Thymus (tissue), 11 donors: ENCODE data around the gene CSTF1. TPM values are rescaled to one million over a fixed set of nuclear protein-coding genes. Genes with fewer than 3 reads are reported as not detected.

ENCODE experiments used
- DNase-seq, 9 donors: peaks; one replicate each; pipeline ENCODE4 v3.0.0-alpha.2; 2013; ENCODE audit warnings: low spot score in 9 of 9, low read depth in 6 of 9, missing footprints in 1 of 9
- H3K27ac ChIP-seq, 2 donors: one replicate each; pipeline ENCODE4 v1.5.1; 2013; ENCODE audit warnings: control low read depth in 1 of 2, low read depth in 1 of 2, low read length in 1 of 2, mild to moderate bottlenecking in 1 of 2, moderate library complexity in 1 of 2
- H3K27me3 ChIP-seq, 2 donors: one replicate each; pipeline ENCODE4 v1.5.1; 2013; ENCODE audit warnings: low read length in 1 of 2; ENCODE audit not compliant: control insufficient read depth in 2 of 2, insufficient read depth in 1 of 2
- H3K36me3 ChIP-seq, 2 donors: one replicate each; pipeline ENCODE4 v1.5.1; 2013; ENCODE audit warnings: low read length in 1 of 2, mild to moderate bottlenecking in 1 of 2, moderate library complexity in 1 of 2; ENCODE audit not compliant: control insufficient read depth in 2 of 2, insufficient read depth in 2 of 2
- H3K4me1 ChIP-seq, 2 donors: one replicate each; pipeline ENCODE4 v1.5.1; 2013; ENCODE audit warnings: low read length in 2 of 2; ENCODE audit not compliant: control insufficient read depth in 2 of 2, insufficient read depth in 2 of 2
- H3K4me3 ChIP-seq, 2 donors: one replicate each; pipeline ENCODE4 v1.5.1; 2013; ENCODE audit warnings: low read length in 2 of 2, control low read depth in 1 of 2, mild to moderate bottlenecking in 1 of 2
- H3K9me3 ChIP-seq, 2 donors: one replicate each; pipeline ENCODE4 v1.5.1; 2013; ENCODE audit warnings: low read length in 1 of 2, mild to moderate bottlenecking in 1 of 2; ENCODE audit not compliant: control insufficient read depth in 2 of 2, insufficient read depth in 1 of 2
- WGBS: extraction: QIAGEN DNeasy Blood & Tissue Kit; methylation state at CpG from one replicate; pipeline ENCODE4 v1.1.7; 2013; 5-methylcytosine and 5-hydroxymethylcytosine counted together
- polyA plus RNA-seq: library from polyadenylated mRNA; stranded (reverse); fragments of 200-250 nt; gene quantifications from one replicate; pipeline ENCODE4 v1.2.3, GENCODE V29; 2013
- total RNA-seq: library from RNA; stranded (reverse); fragments of 120-200 nt; gene quantifications from one replicate; pipeline ENCODE4 v1.2.4, GENCODE V29; 2013
- donor health status: healthy.

Gene CSTF1
- total and polyA plus RNA-seq, 2 donors, result 16.0 to 35.0 TPM

GRCh38 chr20:56361900-56362299, 30.5 kb upstream of the CSTF1 start:
- H3K27ac ChIP-seq, result no peak overlapping the region
- H3K4me1 ChIP-seq, result peaks cover 0 to 8% of the 10 kb centered on the region in 2 donors
- H3K4me3 ChIP-seq, result no peak overlapping the region
- peaks cover 0 to 8% of the 10 kb centered on the region in 2 donors for H3K27me3 ChIP-seq
- no peaks in the 10 kb centered on the region for H3K36me3 ChIP-seq
- no peaks in the 10 kb centered on the region for H3K9me3 ChIP-seq
- DNase-seq, result no peak
- 89% methylated on average over 8 of the region's 8 CpGs for WGBS

GRCh38 chr20:56362833-56363413, 29.5 kb upstream of the CSTF1 start:
- peaks cover 1 to 5% of the 10 kb centered on the region in 2 donors for H3K36me3 ChIP-seq
- DNase-seq, result no peak
- peaks cover 0 to 8% of the 10 kb centered on the region in 2 donors for H3K27me3 ChIP-seq
- 50% methylated on average over 8 of the region's 8 CpGs for WGBS
- no peak overlapping the region for H3K27ac ChIP-seq
- H3K4me3 ChIP-seq, result no peak overlapping the region
- H3K4me1 ChIP-seq, result peaks cover 0 to 8% of the 10 kb centered on the region in 2 donors
- no peaks in the 10 kb centered on the region for H3K9me3 ChIP-seq

GRCh38 chr20:56363491-56363890, 29.0 kb upstream of the CSTF1 start:
- H3K4me3 ChIP-seq, result no peak overlapping the region
- H3K36me3 ChIP-seq, result peaks cover 3 to 5% of the 10 kb centered on the region in 2 donors
- DNase-seq, result no peak
- peaks cover 0 to 8% of the 10 kb centered on the region in 2 donors for H3K27me3 ChIP-seq
- 94% methylated on average over 6 of the region's 6 CpGs for WGBS
- H3K4me1 ChIP-seq, result peaks cover 0 to 5% of the 10 kb centered on the region in 2 donors
- no peaks in the 10 kb centered on the region for H3K9me3 ChIP-seq
- H3K27ac ChIP-seq, result no peak overlapping the region

- peaks cover 34 to 38% of the 10 kb centered on the region in 2 donors for H3K36me3 ChIP-seq
- H3K27me3 ChIP-seq, result no peaks in the 10 kb centered on the region
- no peaks in the 10 kb centered on the region for H3K4me1 ChIP-seq
- no peak for DNase-seq
- 97% methylated on average over 6 of the region's 6 CpGs for WGBS
- no peak overlapping the region for H3K4me3 ChIP-seq
- no peaks in the 10 kb centered on the region for H3K9me3 ChIP-seq
- no peak overlapping the region for H3K27ac ChIP-seq
Observed at GRCh38 chr20:56368351-56369134, 23.9 kb upstream of the CSTF1 start.

GRCh38 chr20:56369179-56369578, 23.3 kb upstream of the CSTF1 start:
- Histone ChIP-seq H3K27ac (no peak overlapping the region), H3K27me3 (no peaks in the 10 kb centered on the region), H3K36me3 (peaks cover 38 to 41% of the 10 kb centered on the region in 2 donors), H3K4me3 (no peak overlapping the region), H3K4me1 (no peaks in the 10 kb centered on the region), H3K9me3 (no peaks in the 10 kb centered on the region)
- 97% methylated on average over 4 of the region's 4 CpGs for WGBS
- no peak for DNase-seq

- Histone ChIP-seq H3K27me3 (no peaks in the 10 kb centered on the region), H3K4me1 (no peaks in the 10 kb centered on the region), H3K27ac (no peak overlapping the region), H3K36me3 (peaks cover 48 to 51% of the 10 kb centered on the region in 2 donors), H3K9me3 (no peaks in the 10 kb centered on the region), H3K4me3 (no peak overlapping the region)
- 98% methylated on average over 11 of the region's 11 CpGs for WGBS
- no peak for DNase-seq
Observed at GRCh38 chr20:56371977-56372376, 20.5 kb upstream of the CSTF1 start.

GRCh38 chr20:56372850-56373249, 19.6 kb upstream of the CSTF1 start:
- DNase-seq, result no peak
- Histone ChIP-seq H3K9me3 (no peaks in the 10 kb centered on the region), H3K4me3 (no peak overlapping the region), H3K4me1 (no peaks in the 10 kb centered on the region), H3K36me3 (peaks cover 47 to 57% of the 10 kb centered on the region in 2 donors), H3K27ac (no peak overlapping the region), H3K27me3 (no peaks in the 10 kb centered on the region)
- WGBS, result 96% methylated on average over 1 of the region's 1 CpG

GRCh38 chr20:56373942-56374341, 18.5 kb upstream of the CSTF1 start:
- Histone ChIP-seq H3K4me1 (no peaks in the 10 kb centered on the region), H3K4me3 (no peak overlapping the region), H3K27me3 (no peaks in the 10 kb centered on the region), H3K27ac (no peak overlapping the region), H3K36me3 (peaks cover 49 to 65% of the 10 kb centered on the region in 2 donors), H3K9me3 (no peaks in the 10 kb centered on the region)
- WGBS, result 93% methylated on average over 1 of the region's 1 CpG
- no peak for DNase-seq

GRCh38 chr20:56376331-56376730, 16.1 kb upstream of the CSTF1 start:
- Histone ChIP-seq H3K27ac (no peak overlapping the region), H3K4me3 (no peak overlapping the region)
- 83% methylated on average over 2 of the region's 2 CpGs for WGBS

More at GRCh38 chr20:56376331-56376730, 16.1 kb upstream of the CSTF1 start:
- DNase-seq, result no peak
- Histone ChIP-seq H3K36me3 (peaks cover 34 to 67% of the 10 kb centered on the region in 2 donors), H3K27me3 (no peaks in the 10 kb centered on the region), H3K9me3 (no peaks in the 10 kb centered on the region), H3K4me1 (no peaks in the 10 kb centered on the region)
